HG03354 (cell line): ENCODE measurements around the gene FAT3.

Source experiments
- ATAC-seq: cut with Tn5 transposase; IDR thresholded peaks from one replicate; pipeline ENCODE4 v1.9.1; 2021; ENCODE audit warnings: mild to moderate bottlenecking; ENCODE audit not compliant: unreplicated experiment, poor library complexity, severe bottlenecking

FAT3 gene

GRCh38 chr11:92227230-92227814 lies 2.7 kb downstream of the FAT3 start:
- ATAC-seq = no peak

- no peak for ATAC-seq
Measured at GRCh38 chr11:92227959-92228935, 3.6 kb downstream of the FAT3 start.

- ATAC-seq = no peak
Measured at GRCh38 chr11:92236856-92237255, 12.2 kb downstream of the FAT3 start.

- ATAC-seq = no peak
Measured at GRCh38 chr11:92240916-92241315, 16.3 kb downstream of the FAT3 start.

GRCh38 chr11:92245700-92246271 lies 21.2 kb downstream of the FAT3 start:
- no peak for ATAC-seq

GRCh38 chr11:92246630-92247029 lies 22.0 kb downstream of the FAT3 start:
- ATAC-seq = no peak

- no peak for ATAC-seq
Measured at GRCh38 chr11:92249156-92249753, 24.6 kb downstream of the FAT3 start.

- no peak for ATAC-seq
Measured at GRCh38 chr11:92251980-92252379, 27.4 kb downstream of the FAT3 start.

GRCh38 chr11:92253421-92253820 lies 28.8 kb downstream of the FAT3 start:
- ATAC-seq = no peak

GRCh38 chr11:92253945-92254344 lies 29.3 kb downstream of the FAT3 start:
- ATAC-seq = no peak

- no peak for ATAC-seq
Measured at GRCh38 chr11:92257536-92257935, 32.9 kb downstream of the FAT3 start.

- ATAC-seq = no peak
Measured at GRCh38 chr11:92259861-92260260, 35.2 kb downstream of the FAT3 start.

GRCh38 chr11:92264350-92264749 lies 39.7 kb downstream of the FAT3 start:
- no peak for ATAC-seq

- no peak for ATAC-seq
Measured at GRCh38 chr11:92266806-92267205, 42.2 kb downstream of the FAT3 start.

- ATAC-seq = no peak
Measured at GRCh38 chr11:92267278-92267677, 42.7 kb downstream of the FAT3 start.

- ATAC-seq = no peak
Measured at GRCh38 chr11:92267968-92268367, 43.4 kb downstream of the FAT3 start.

GRCh38 chr11:92268546-92268945 lies 43.9 kb downstream of the FAT3 start:
- ATAC-seq = no peak

- ATAC-seq = no peak
Measured at GRCh38 chr11:92269021-92269420, 44.4 kb downstream of the FAT3 start.

- ATAC-seq = no peak
Measured at GRCh38 chr11:92269841-92270240, 45.2 kb downstream of the FAT3 start.

GRCh38 chr11:92272651-92273050 lies 48.0 kb downstream of the FAT3 start:
- ATAC-seq = no peak
